GM21717 (cell line): ENCODE measurements around the gene DUSP15.

ENCODE experiments used
- ATAC-seq: cut with Tn5 transposase; IDR thresholded peaks from one replicate; pipeline ENCODE4 v1.9.1; 2021; ENCODE audit warnings: mild to moderate bottlenecking, moderate library complexity; ENCODE audit not compliant: unreplicated experiment

The DUSP15 gene

DNA sequence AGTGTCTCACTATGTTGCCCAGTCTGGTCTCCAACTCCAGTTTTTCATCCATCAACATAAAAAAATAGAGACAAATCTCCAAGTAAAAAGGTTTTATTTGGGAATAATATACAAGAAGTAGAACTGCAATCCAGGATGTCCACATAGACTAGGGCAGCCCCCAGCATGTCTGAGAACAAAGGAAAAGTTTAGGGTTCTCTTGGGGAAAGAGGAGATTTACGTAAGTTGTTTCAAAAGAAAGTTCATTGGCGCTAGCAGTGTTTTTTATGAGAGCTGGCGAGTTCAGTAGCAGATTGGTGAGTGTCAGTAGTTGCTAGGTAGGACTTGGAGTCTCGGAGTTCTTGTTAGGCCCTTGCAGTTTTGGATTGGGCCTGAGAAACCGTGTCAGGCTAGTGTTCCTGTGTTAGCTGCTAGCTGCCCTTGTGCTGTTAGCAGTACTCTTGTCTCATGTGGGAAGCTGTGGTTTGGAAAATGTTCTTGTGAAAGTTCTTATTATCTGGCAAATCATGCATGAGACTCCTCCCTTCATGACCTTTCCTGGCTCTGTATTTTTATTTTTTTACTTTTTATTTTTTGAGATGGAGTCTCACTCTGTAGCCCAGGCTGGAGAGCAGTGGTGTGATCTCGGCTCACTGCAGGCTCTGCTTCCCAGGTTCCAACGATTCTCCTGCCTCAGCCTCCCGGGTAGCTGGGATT, 24.8 kb upstream of the DUSP15 start:
- ATAC-seq = peak; percentile 94

DNA sequence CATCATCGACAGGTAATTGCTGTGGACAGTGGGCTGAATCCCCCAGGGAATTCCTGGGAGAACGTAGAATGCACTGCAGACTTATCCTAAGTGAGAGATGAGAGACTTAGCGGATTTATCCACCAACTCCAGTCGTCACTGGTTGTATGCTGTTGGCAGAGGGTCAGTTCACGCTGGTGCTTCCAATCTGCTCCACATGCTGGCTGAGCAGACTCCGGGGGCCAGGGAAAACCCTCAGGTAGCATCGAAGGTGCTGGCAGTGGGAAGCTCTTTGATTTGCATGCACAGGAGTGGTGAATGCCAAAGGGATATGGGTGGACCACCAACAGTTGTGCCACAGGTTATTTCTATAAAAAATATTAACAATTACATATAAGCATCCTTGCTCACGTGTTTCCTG, 20.3 kb upstream of the DUSP15 start:
- no peak for ATAC-seq

DNA sequence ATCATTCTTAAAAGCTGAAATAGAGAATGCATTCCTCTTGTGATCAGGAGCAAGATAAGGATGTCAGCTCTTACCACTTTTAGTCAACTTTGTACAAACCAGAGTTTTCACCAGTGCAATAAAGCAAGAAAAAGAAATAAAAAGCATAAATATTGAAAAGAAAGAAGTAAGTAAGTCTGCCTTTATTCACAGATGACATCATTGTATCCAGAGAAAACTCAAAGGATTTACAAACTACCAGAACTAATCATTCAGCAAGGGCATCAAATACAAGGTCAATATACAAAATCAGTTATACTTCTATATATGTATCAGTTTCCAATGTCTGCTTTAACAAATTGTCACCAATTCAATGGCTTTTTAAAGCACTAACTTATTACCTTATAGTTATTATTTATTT, 13.5 kb upstream of the DUSP15 start:
- ATAC-seq = no peak

DNA sequence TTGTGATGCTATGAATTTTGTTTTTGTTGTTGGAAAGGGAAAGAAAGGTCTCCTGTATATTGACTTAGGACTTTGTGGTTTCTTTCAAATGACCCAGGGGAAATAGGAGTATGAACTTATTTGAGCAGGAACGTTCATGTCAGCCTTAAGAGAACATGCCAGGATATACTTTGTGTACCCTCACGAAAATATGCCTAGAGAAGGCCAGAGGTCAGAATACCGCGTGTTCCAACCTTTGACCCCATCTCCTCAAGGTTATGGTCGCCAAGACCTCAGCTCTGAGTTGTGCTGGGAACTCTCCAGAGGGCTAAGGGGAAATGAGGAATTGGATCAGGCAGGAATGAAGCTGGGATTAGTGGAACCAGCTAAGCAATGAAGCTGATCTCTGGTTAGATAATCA, 11.6 kb upstream of the DUSP15 start:
- ATAC-seq = no peak

- peak; percentile 81 for ATAC-seq
These were observed 9.0 kb upstream of the DUSP15 start for GRCh38 chr20:31879143-31879987.

DNA sequence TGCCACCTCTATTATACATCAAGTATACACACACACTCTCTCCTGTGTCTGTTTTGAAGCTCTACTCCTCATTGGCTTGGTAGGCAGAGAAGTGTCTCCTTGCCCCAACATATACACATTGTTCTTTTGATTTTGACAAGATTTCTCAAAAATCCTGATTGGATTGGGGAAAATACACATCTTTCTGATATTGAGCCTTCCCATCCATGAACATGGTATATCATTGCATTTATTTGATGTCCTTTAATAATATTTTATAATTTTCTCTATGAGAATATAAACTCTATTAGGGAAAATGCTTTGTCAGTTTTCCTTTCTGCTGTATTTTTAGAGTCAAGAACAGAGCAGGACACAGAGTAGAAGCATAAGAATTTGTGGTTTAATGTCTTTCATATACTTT, 7.4 kb upstream of the DUSP15 start:
- ATAC-seq = no peak

DNA sequence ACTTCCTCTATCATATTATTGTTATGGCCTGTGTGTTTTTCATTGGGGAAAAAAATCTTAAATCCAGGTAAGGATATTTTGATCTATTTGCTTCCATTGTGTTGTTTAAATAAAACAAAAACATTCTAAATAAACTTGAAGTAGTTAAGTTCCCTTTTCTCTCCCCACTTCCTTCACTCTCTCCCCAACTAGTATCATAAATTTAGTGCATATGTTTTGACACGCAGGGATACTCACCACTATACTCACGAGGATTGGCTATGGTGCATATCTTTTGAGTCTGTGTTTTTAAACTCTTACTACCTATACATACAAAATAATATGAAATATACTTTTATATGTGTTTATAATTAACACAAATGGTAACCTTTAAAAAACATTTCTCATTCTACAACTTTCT, 5.3 kb upstream of the DUSP15 start:
- no peak for ATAC-seq

DNA sequence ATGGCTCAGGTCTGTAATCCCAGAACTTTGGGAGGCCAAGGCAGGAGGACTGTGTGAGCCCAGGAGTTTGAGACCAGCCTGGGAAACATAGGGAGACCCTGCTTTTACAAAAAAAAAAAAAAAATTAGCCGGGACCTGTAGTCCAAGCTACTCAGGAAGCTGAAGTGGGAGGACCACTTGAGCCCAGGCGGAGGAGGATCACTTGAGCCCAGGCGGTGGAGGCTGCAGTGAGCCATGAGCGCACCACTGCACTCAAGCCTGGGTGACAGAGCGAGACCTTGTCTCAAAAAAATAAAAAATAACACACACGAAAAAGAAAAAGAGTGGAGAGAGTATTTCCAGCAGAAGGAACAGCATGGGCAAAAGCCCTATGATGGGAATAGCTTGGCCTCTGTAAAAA, 2.1 kb upstream of the DUSP15 start:
- ATAC-seq = no peak

GRCh38 chr20:31871618-31871954, 1.3 kb upstream of the DUSP15 start:
- ATAC-seq = no peak

GRCh38 chr20:31870726-31871617, 645 bp upstream of the DUSP15 start:
- ATAC-seq = no peak

DNA sequence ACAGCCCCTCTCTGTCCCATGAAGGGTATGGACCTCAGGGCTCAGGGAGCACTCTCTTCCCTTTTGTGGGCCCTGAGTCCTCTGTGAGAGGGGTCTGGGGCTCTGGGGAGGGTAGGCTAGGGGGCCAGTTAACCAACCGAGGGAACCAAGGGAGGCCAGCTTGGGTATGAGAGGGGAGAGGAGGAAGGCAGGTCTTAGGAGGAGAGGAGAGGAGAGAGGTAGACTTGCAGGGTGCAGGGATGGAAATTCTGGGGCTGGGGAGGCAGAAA, 720 bp downstream of the DUSP15 start:
- ATAC-seq = no peak

DNA sequence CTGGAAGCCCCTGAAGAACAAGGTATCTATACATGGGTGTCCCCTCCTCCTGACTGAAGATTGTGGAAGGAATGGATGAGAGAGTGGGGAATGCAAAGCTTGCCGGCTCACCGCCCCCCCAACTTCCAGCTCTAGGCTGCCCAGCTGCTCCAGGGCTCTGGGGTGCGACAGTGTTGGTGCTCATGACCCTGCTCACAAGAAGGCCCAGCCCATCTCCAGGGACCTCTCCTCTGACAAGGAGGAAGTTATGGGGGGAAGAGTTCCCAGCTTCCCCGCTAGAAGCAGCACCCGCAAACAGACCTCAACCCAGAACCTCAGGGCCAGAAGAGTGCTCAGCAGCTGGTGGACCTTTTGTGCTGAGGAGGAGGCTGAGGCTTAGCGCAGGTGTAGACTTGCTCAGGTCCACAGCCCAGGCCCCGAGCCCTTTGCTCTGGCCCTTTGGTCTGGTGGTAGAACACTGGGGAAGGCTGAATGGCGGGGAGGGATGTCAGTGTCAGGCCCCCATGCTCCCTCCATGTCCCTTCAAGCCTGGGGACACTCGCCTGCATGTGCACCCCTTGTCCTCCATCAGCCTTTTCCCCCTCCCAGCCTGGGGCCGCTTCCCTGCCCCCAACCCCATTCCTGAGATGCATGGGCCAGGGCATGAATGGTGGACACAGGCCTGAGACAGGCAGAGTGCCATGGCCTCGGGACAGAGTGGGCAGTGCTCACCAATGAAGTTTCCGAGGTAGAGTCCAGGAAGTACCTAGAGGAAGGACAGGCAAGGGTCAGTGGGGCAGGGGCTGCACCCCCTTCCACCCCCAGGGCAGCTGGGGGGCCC, 1.3 kb downstream of the DUSP15 start:
- no peak for ATAC-seq

DNA sequence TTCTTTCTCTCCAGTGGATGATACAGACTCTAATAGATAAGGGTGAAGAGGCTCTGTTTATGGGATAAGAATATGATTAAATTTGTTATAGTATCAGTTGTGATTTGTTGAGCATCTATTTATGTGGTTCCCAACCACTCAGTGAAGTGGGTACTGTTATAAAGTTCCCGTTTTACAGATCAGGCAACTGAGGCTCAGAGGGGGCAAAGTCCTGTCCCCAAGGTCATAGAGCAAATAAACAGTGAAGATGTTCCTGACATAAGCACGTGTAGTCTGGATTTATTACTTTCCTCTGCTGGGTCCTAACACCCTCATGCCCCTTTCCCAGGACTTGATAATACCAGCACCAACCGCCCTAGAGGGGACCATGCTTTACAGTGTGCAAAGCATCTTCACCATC, 4.1 kb downstream of the DUSP15 start:
- no peak for ATAC-seq

DNA sequence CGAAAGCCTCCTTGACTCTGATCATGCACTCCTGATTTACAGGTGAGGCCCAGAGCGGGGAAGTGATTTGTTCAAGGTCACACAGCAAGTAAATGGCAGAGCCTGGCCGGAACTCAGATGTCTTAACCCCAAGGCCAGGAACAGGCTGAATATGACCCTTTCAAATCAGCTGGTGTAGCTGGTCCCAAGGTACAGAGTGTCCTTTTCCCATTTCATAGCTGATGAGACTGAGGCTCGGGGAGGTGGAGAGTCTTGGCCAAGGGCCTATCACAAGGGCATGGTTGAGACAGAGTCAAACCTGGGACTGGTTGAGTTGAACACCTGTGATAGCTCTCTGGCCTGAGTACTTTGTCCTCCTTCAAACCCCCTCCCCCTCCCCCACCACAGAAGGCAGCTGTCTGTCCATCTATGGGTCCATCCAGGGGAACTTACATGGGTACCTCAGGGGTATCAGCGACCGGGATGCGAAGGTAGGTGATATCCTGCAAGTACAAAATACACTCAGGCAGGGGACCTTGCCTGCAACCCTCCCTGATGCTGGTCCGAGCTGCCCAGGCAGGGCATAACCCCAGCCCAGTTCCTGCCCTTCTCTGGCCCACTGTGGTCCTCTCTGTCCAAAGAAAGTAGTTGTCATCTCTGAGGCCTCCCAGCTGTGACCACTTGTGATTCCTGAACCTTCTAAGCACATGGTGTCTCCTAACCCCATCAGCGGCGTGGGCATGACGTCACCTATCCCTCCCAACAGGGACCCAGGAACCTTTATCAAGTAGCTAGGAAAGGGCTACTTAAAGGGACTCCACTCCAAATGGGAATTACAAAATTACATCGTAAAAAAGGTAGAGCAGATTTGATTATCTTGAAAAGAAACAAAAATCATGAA, 5.6 kb downstream of the DUSP15 start:
- no peak for ATAC-seq

DNA sequence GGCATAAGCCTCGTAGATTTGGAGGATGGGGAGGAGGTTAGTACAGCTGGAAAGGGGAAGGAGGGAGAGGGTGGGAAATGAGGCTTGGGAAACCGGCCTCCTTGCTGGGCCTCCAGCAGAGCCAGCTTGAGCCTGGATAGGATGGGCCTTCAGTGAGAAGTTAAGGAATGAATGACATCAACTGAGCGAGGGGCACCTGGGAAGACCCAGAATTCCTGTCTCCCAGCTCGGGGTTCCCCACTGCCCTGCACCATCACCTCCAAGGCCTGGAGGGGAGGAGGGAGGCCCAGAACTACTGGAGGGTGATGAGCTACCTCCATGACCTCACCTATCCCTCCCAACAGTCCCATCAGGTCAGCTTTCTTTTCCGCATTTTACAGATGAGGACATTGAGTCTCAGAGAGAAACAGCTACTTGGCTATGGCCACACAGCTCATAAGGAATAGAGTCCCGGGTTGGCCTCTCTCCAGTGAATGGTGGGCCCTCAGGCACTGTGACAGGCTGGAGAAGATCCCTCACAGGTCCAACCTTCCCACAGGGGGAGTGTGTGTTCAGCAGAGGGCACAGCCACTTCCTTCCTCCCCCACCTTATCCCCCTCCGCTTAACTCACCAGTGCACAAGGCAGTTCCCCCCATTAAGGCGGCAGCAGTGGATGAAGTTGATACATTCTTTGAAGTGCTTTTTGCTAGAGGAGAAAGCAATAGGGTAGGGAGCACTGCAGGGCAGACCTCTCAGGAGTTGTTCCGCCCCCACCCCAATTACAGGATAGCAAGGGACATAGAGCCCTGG, 6.8 kb downstream of the DUSP15 start:
- ATAC-seq = no peak

DNA sequence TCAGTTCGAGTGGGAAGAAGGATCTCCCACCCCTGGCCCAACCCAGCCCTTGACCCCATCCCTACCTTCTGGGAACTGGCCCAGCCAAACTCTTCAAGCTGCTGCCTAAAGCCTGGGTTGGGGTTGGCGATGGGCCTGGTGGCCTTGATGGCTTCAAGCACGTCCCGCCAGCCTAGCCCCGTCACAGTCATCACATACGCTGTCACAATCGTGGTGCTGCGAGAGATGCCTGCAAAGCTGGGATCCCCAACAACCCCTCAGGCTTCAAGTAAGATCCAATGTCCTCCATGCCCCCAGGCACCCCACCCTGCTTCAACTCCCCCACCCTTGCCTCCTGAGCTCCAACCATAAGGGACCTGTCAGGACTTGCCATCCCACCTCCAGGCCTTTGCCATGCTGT, 7.8 kb downstream of the DUSP15 start:
- ATAC-seq = no peak

GRCh38 chr20:31862157-31862470, 8.2 kb downstream of the DUSP15 start:
- no peak for ATAC-seq

DNA sequence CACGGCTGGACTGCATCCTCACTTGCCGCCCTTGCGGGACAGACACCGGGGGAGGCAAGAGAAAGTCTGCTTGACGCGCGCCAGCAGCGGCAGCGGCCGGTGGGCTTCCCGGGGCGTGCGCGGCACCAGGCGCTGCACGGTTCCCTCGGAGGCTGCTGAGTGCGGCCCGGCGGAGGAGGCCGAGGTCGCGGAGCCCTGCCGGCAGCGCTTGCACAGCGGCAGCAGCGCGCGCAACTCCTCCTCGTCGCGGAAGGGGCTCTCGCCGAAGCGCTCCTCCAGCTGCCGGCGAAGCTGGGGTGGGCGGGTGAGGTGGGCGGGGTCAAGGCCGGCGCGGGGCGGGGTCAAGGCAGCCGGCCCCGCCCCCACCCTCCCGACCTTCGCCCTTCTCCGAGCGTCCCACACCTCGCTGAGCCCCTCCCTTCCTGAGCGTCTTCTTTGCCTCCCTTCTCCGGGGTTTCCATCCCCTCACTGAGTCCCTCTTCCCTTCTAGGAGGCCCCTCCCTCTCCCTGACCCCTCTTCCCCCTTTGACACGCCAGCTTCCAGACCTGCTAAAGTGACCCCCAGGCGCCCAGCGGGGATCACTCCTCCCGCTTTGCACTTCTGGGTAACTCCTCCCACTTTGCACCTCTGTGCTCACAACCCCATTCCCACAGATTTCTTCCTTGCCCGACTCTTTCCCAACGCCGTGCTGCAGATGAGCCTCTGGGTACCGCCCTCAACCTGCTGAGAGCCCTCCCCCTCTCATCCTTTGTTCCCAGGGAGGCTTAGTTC, 8.8 kb downstream of the DUSP15 start:
- ATAC-seq = no peak

- no peak for ATAC-seq
These were observed 9.3 kb downstream of the DUSP15 start for GRCh38 chr20:31861135-31861384.
